Stimulated activated CD4-positive, alpha-beta T cell treated with anti-CD3 and anti-CD28 coated beads, Interleukin-2, amount 100 ng/mL, for 24 hours (primary cell): ENCODE data around the gene FYN.

Source experiments
- DNase-seq, 2 donors: peaks; one replicate each; pipeline ENCODE4 v3.0.0-alpha.2; 2020

Gene FYN

GRCh38 chr6:111722179-111722731 is 151.0 kb downstream of the FYN start:
- no peak for DNase-seq

- DNase-seq = peak; percentile 53 to 62
These were observed 151.5 kb downstream of the FYN start for GRCh38 chr6:111721753-111722154.

DNA sequence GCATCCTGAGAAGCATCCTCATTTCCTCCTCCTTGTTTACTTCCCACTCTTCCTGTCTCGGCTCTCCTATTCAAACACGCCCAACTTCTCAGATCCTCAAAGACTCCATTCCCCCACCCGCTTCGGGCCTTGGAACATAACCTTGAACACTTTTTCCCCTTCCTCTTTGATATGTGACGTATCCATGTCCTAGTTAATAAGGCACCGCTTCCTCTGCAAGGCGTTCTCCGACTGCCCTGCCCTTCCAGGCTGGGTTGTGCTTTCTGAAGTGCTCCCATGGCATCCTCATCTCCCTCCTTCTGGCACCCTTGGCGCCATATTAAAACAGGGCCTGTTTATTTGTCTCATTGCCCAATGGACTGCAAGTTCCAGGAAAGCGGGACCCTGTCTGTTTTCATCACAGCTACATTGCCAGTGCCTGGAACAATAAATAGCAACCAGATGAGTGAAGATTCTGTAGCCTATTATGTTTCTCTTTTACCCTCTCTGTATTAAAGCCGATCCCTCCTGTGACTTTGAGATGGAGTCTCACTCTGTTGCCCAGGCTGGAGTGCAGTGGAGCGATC is 152.2 kb downstream of the FYN start:
- DNase-seq = no peak

DNA sequence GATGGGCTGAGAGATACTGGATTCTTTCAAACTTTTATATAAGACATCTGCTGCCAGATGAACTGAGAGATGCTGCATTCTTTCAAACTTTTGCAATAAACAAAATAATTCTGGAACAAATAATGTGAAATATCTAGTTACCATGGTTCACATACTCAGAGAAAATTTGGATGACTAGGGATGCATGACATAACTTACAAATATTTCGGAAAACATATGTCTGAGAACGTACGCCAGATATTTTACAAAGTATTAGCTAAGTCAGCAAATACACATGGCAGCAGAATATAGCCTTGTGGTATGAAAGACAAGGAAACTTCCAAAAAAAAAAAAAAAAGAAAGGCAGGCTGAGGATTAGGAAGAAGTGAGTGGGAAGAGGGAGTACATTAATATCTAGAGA is 154.3 kb downstream of the FYN start:
- no peak for DNase-seq

DNA sequence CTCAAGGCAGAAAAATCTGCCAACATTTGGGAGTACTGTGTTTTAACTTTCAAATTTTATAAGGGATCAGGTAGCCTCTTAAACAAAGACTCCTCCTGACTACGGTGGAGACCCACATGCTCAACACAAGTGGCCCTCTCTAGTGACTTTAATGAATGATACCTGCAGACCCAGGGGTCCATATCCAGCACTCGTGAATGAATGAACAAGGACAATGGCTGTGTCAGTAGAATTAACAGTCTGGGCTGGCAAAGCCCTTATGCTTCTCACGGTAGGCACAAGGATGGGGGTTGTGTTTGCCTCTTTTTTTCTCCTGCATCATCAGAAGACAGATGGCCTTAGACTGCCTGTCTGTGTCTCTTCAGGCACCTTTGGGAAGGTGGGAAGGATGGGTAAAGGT is 154.9 kb downstream of the FYN start:
- DNase-seq = no peak

GRCh38 chr6:111717621-111718020 is 155.6 kb downstream of the FYN start:
- no peak for DNase-seq

DNA sequence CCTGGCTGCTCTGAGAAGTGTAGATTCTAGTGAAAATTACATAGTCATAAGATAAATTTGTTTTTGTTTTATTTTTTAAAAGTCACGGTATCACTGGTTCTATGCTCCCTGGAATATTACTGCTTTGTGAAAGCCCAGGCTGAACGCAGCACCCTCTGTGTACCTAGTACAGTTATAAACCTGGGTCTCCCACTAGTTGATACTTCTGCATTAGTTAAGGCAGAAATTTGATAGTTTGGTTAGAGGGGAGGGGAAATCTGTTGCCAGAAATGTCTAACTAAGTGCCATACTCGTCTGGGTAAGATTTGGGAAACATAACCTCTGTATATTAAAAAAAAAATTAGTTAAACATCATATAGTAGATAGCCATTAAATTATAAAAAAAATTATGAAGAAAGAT is 156.9 kb downstream of the FYN start:
- DNase-seq = no peak

GRCh38 chr6:111715321-111715720 is 157.9 kb downstream of the FYN start:
- peak; percentile 33 to 42 for DNase-seq

DNA sequence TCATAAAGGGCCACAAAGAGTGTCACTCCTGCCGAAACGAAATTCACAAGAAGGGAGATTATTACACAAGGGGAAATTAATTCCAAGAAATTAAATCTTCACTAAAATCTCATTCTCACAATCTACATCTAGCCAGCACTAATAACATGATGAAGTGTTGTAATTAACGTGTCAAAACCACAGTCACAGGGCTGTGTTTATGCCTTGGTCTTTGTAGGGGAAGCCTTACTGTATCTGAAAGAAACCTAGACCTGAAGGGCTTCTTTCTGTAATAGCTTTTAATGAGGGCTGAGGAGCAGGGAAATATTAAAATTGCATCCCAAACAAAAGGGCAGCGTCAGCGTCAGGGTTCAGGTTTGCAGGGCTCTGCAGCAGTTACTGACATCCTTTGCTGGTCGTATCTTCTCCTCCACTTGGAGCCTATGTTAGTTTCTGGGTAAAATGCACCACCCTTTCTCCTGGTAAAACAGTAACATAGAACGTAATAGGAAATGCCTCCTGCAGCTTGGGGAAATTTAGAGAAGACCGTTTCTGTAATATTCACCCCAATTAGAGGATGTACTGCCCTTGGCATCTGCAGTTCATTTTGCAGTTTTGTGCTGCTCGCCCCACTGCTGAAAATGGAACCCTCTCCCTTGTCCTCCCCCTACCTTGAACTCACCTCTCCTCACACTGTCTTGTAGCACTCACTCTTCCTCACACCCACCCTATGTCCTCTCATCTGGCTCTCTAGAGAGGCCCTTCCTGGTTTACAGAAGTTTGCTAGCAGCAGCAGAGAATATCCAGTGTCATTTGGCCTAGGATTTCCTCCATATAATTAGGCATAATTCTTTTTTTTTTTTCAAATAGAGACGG is 158.6 kb downstream of the FYN start:
- DNase-seq = no peak

GRCh38 chr6:111713811-111714210 is 159.4 kb downstream of the FYN start:
- no peak for DNase-seq

DNA sequence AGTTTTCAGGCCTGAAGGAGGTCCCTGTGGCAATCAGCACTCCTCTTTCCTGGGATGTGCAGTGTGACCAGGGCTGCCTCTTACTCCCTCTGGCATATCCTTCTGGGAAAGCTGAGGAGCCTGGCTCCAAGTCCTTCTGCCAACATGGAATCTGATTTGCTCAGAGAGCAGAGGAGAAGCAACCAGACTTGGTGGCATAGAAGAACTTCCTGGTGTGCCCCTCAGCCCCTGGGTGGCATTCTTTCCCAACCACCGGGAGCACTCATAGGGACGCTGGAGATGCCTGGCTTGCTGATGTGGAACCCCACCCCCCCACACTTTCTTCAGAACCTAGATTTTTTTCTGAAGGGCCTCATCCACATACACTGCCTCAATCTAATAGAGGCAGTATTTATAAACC is 160.0 kb downstream of the FYN start:
- DNase-seq = no peak

DNA sequence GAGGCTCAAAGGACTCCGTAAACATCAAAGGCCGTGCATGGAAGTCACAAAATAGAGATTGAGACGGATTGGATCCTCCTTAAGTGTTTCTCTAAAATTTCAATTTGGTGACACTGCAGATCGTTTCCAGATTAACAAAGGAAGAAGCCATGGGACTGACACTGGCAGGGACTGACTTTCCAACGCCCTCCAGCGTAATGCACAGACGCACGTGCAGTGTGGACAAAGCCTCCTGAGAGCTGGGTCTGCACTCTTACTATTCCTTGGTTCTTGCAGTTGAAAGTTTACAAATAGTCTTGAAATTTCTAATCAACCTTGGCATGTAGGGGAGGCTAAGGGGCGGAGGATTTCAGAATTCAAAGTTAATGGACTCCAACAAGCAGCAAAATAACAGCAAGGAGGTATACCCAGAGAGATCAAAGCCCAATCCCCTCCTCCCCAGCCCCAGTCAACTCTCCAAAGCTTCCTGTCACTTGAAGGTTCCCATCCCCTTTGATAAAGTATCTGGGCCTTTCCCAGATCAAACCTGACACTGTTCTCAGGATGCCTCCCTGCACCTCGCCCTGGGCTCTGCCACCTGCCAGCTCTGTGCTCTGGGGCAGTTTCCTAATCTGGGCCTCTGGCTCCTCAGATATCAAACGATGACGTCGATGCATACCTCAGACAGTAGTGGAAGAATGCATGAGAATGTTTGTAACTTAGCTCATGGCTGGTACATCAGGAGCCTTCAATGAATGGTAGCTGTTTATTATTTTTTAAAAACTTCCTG is 161.1 kb downstream of the FYN start:
- no peak for DNase-seq

DNA sequence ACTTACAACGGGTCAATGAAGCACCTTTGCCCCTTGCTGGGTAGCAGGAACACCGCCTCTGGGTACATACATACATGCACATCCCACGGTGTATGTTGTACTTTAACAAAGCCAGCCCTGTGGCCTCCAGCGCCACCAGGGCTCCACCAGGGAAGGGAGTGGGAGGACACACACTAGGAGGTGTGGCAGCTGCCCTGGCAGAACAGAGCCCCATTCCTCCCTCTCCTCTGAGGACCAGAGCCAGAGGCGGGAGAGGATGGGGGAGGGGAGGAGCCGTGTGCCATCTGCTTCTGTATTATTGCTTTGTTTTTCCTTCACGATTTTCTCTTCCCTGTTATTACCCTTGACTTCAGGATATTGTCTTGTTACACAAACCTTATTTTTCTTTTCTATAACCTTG is 161.8 kb downstream of the FYN start:
- no peak for DNase-seq

GRCh38 chr6:111710911-111711310 is 162.3 kb downstream of the FYN start:
- no peak for DNase-seq

GRCh38 chr6:111710439-111710838 is 162.8 kb downstream of the FYN start:
- DNase-seq = no peak

DNA sequence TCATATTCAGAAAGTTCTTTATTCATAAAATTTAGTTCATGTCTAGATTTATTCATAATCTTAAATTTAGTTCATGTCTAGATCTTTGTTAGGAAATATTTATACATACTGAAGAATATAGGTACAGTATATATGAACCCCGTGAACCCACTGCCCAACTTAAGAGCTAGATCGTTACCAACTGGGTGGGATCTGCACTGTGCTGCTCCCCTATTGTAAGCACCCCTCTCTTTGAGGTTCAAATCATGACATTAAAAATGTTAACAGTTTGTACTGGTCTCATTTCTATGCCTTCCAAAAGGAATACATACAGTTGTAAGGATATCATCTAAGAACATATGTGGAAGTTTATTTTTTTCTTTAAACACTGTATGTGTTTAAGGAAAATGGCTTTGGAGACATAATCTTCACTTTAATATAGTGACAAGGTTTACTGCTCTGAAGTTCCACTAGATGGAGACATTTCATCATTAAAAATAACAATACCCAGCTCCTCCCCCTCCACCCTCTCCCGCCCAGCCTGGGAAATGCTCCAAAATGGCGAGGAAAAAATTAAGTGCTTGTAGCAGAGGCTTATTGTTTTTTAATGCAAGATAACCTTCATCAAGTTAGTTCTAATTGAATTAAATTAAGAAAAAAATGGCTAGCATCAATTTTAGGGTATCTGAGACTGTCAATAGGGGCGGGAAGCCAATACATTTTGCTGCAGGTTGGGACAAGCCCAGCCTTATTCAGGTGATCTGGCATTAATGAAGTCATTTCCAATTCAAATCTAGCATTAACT is 163.4 kb downstream of the FYN start:
- peak; percentile 56 to 61 for DNase-seq

DNA sequence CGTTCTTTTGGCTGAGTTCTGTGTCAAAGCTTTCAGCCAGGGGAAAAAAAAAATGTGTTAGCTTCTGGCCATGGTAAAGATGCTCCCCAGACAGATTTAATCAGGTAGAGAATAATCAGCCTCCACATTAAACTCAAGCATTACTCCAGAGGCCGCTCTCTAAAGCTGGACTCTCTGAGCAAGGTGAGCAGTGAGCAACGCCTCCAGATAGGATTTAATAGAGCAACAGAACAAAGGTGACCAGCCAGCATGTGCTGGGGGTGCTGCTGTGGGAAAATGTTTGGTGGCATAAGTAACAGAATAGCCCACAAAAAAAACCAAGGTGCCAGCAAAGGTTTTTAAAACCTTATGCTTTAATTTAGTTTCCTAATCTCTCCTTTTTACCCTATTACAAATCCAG is 164.1 kb downstream of the FYN start:
- no peak for DNase-seq

DNA sequence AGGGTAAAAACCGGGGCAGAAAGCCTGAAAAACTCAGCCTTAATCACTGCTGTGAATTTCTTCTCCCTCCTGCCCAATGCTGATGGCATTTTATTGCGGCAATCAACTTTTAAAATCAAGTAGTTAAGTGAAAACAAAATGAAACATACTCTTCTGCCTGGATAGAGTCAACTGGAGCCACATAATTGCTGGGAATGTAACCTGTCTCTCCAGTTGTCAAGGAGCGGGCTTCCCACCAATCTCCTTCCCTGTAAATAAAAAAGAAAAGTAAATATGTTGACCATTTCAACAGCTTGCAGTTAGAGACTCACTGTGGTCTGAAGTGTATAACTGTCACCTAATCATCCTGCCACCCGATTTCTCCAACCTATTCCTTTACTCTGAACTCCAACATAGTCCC is 165.5 kb downstream of the FYN start:
- DNase-seq = no peak

DNA sequence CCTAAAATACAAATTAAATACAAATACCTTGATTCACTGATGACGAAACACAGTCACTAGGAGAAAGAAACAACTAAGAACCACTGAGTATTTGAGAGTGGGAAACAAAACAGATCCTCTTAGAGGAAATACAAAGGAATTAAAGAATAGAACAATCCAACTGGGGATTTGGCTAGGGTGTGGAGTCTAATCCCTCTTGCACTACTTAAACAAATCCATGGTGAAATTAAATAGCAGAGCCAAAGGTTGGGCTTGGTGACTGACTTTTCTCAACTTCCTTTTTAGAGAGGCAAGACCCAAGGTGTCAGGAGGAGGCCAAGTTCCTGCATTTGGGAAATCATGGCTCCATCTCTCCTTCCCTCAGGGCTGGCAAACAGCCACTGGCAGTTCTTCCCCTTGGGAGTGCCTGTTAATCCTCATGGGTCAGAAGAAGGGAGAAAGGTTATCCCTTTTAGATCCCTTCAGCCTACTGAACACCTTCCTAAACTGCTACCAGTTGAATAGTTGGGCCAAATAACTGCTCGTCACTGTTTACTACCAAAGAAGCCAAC is 166.3 kb downstream of the FYN start:
- DNase-seq = no peak

- no peak for DNase-seq
These were observed 169.5 kb downstream of the FYN start for GRCh38 chr6:111703723-111704122.

DNA sequence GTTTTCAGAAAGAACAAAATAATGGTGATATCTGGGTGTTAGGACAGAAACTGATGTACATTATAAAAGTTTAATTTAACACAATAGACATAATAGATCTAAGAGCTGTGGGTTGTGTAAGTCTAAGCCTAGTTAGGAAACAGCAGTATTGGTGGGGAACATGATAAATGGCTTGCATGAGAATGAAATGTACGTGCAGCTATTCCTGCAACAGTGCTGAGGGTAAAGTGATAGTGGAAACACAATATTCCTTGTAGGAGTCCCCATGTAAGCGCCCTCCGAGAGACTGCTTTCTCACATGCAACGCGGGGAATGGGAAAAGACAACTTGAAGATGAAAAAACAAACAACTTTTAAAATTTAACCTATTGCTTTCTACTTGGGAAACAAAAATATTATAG is 171.0 kb downstream of the FYN start:
- DNase-seq = no peak

DNA sequence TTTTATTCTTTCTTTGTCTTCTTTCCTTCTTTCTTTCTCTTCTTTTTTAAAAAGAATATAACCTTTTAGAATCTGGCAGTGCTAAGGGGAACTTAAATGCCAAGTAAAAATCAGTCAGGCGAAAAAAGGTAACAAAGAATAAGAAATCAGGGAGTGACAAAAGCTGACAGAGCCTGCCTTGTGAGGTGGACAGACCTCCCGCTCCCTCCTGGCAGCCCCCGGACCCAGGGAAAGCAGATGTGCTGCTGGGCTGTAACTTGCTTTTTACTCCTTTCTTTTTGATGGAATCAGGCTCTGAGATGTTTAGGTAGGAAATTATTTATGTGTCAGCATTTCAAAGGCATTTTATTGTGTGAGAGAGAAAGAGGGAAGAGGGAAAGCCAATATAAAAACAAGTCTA is 172.1 kb downstream of the FYN start:
- DNase-seq = no peak
